ENCODE data around the gene LIMS1. TPM values are rescaled to one million over a fixed set of nuclear protein-coding genes. Genes with fewer than 3 reads are reported as not detected.
A peak's percentile ranks its signal among the peaks of the same experiment; 100 is the strongest.
"Not testable (repeated sequence)": the region's sequence is repeated elsewhere in the genome, so short reads cannot be mapped to it uniquely, and the experiment has no call there.

Gene LIMS1
- polyA plus RNA-seq, 6 donors from 2014 or later: 24.9 to 47.8 (median 33.2) TPM

DNA sequence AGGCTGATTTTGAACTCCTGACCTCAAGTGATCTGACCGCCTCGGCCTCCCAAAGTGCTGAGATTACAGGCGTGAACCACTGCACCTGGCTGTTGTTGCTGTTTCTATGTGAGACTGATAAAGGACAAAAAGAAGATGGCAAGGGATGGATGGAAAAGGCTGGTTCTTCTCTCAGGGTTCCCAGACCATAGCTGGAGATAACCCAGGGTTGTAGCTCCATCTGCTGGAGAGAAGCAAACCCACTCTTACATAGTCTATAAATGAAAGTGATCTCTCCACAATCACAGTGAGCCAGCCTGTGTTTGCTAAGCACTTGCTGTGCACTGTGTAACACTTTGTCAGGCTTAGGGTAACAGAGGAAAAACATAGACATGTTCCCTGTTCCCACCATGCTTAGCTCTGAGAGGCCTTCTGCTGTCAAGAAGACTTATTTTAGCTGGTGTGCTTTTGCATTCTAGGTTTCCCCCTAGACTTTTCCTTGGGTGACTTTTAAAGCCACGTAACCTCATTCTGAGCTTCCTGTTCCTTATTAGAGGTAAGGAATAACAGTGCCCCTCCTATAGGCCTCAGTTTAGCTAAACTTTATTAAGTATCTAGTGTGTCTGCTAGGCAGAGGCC, 49.7 kb downstream of the LIMS1 start:
- H3K27ac Mint-ChIP-seq: peak overlapping the region in 2 of 6 donors; percentile 61 to 78
- H3K27me3 Mint-ChIP-seq: no peaks in the 10 kb centered on the region
- DNase-seq: peak; percentile 43
- H3K9me3 Mint-ChIP-seq: no peaks in the 10 kb centered on the region
- H3K4me3 Mint-ChIP-seq: no peak overlapping the region
- H3K36me3 Mint-ChIP-seq: no peaks in the 10 kb centered on the region
- H3K4me1 Mint-ChIP-seq: peaks cover 33 to 41% (median 39%) of the 10 kb centered on the region in 3 donors
- ATAC-seq (ENCODE audit: low read depth in 2 of 2): peak; percentile 64 to 86

GRCh38 chr2:108585436-108585835, 51.2 kb downstream of the LIMS1 start:
- H3K36me3 Mint-ChIP-seq: no peaks in the 10 kb centered on the region
- H3K9me3 Mint-ChIP-seq: no peaks in the 10 kb centered on the region
- no peaks in the 10 kb centered on the region for H3K27me3 Mint-ChIP-seq
- DNase-seq (no peak), ATAC-seq (ENCODE audit: low read depth in 2 of 2) (no peak)
- H3K27ac Mint-ChIP-seq: peak overlapping the region in 3 of 6 donors; percentile 24 to 66 (median 61)
- no peak overlapping the region for H3K4me3 Mint-ChIP-seq
- H3K4me1 Mint-ChIP-seq: peaks cover 37 to 41% (median 40%) of the 10 kb centered on the region in 3 donors

DNA sequence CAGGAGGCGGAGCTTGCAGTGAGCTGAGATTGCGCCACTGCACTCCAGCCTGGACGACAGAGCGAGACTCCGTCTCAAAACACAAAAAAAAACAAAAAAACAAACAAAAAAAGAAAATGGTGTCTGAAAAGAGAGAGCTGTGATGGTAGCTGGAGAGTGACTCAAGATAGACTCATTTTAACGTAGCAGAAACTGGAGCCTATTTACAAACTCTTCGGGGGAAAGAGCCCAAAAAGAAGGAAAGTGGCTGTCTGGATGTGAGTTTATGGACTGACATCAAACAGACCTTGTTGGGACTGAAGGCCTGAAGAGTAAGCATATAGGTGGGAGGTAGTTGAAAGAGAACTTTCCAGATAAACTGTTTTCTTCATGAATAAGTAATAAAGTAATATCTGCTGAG, 51.8 kb downstream of the LIMS1 start:
- peak overlapping the region in 3 of 6 donors; percentile 4 to 66 (median 58) for H3K27ac Mint-ChIP-seq
- H3K4me3 Mint-ChIP-seq: no peak overlapping the region
- H3K27me3 Mint-ChIP-seq: no peaks in the 10 kb centered on the region
- H3K36me3 Mint-ChIP-seq: no peaks in the 10 kb centered on the region
- peaks cover 36 to 40% (median 40%) of the 10 kb centered on the region in 3 donors for H3K4me1 Mint-ChIP-seq
- no peaks in the 10 kb centered on the region for H3K9me3 Mint-ChIP-seq
- ATAC-seq (ENCODE audit: low read depth in 2 of 2) (no peak), DNase-seq (no peak)

GRCh38 chr2:108586631-108587030, 52.4 kb downstream of the LIMS1 start:
- H3K9me3 Mint-ChIP-seq: no peaks in the 10 kb centered on the region
- DNase-seq (no peak), ATAC-seq (ENCODE audit: low read depth in 2 of 2) (no peak)
- peak overlapping the region in 1 of 8 donors; percentile 53 for H3K4me3 Mint-ChIP-seq
- H3K27me3 Mint-ChIP-seq: no peaks in the 10 kb centered on the region
- H3K36me3 Mint-ChIP-seq: no peaks in the 10 kb centered on the region
- H3K27ac Mint-ChIP-seq: peak overlapping the region in 1 of 6 donors; percentile 76
- peaks cover 37 to 45% (median 41%) of the 10 kb centered on the region in 3 donors for H3K4me1 Mint-ChIP-seq

GRCh38 chr2:108587621-108588020, 53.4 kb downstream of the LIMS1 start:
- Mint-ChIP-seq H3K4me1 (peaks cover 37 to 45% (median 41%) of the 10 kb centered on the region in 3 donors), H3K9me3 (no peaks in the 10 kb centered on the region), H3K36me3 (no peaks in the 10 kb centered on the region), H3K4me3 (peak overlapping the region in 4 of 8 donors; percentile 72 to 82 (median 78)), H3K27me3 (no peaks in the 10 kb centered on the region), H3K27ac (peak overlapping the region in 4 of 6 donors; percentile 76 to 94 (median 90))
- ATAC-seq (ENCODE audit: low read depth in 2 of 2): no peak
- DNase-seq: no peak

GRCh38 chr2:108588070-108588668, 53.9 kb downstream of the LIMS1 start:
- Mint-ChIP-seq H3K27ac (peak overlapping the region; percentile 50 to 98 (median 92)), H3K4me3 (peak overlapping the region; percentile 36 to 90 (median 83)), H3K9me3 (no peaks in the 10 kb centered on the region), H3K4me1 (peaks cover 37 to 45% (median 41%) of the 10 kb centered on the region in 3 donors), H3K27me3 (no peaks in the 10 kb centered on the region), H3K36me3 (no peaks in the 10 kb centered on the region)
- ATAC-seq (ENCODE audit: low read depth in 2 of 2) (peak; percentile 59 to 60), DNase-seq (peak; percentile 32)

- no peaks in the 10 kb centered on the region for H3K27me3 Mint-ChIP-seq
- H3K9me3 Mint-ChIP-seq: no peaks in the 10 kb centered on the region
- ATAC-seq (ENCODE audit: low read depth in 2 of 2) (no peak), DNase-seq (no peak)
- H3K36me3 Mint-ChIP-seq: no peaks in the 10 kb centered on the region
- peak overlapping the region in 4 of 6 donors; percentile 27 to 87 (median 84) for H3K27ac Mint-ChIP-seq
- H3K4me1 Mint-ChIP-seq: peaks cover 39 to 46% (median 46%) of the 10 kb centered on the region in 3 donors
- peak overlapping the region in 4 of 8 donors; percentile 2 to 66 (median 22) for H3K4me3 Mint-ChIP-seq
Observed at GRCh38 chr2:108589372-108589771, 55.1 kb downstream of the LIMS1 start.

GRCh38 chr2:108589781-108590180, 55.5 kb downstream of the LIMS1 start:
- Mint-ChIP-seq H3K4me3 (peak overlapping the region in 3 of 8 donors; percentile 14 to 66 (median 30)), H3K27me3 (no peaks in the 10 kb centered on the region), H3K36me3 (no peaks in the 10 kb centered on the region), H3K27ac (peak overlapping the region in 3 of 6 donors; percentile 27 to 85 (median 83)), H3K4me1 (peaks cover 43 to 47% (median 47%) of the 10 kb centered on the region in 3 donors), H3K9me3 (no peaks in the 10 kb centered on the region)
- no peak for ATAC-seq (ENCODE audit: low read depth in 2 of 2)
- no peak for DNase-seq

GRCh38 chr2:108591163-108591562, 56.9 kb downstream of the LIMS1 start:
- Mint-ChIP-seq H3K27ac (peak overlapping the region in 5 of 6 donors; percentile 39 to 83 (median 55)), H3K36me3 (no peaks in the 10 kb centered on the region), H3K9me3 (no peaks in the 10 kb centered on the region), H3K4me3 (peak overlapping the region in 2 of 8 donors; percentile 2 to 61), H3K4me1 (peaks cover 51 to 61% (median 57%) of the 10 kb centered on the region in 3 donors), H3K27me3 (no peaks in the 10 kb centered on the region)
- ATAC-seq (ENCODE audit: low read depth in 2 of 2) (peak; percentile 65 to 72), DNase-seq (peak; percentile 33)

DNA sequence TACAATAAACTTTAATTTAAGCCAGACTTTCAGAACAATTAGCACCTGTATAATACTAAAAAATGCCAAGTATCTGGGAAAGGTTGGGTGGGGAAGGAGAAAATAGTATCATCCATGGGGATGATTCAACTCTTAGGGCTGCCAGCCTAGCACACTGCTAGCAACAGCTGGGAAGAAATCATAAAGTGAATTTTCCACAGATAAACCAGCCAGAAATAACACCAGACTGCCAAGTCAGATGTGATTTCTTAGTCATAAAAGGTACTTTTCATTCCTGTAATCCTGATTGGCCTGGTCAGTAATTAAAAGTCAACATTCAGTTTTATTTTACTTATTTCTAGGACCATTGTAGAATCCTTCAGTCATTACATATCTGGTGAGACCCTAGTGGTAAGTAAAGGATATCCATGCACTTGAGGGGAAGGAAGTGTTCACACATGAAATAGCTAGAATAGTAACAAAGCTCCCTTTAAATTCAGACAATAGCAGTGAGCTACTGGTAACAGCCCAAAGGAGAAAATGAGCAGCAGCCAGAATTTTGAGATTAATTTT, 59.4 kb downstream of the LIMS1 start:
- H3K4me3 Mint-ChIP-seq: peak overlapping the region in 1 of 8 donors; percentile 36
- H3K27me3 Mint-ChIP-seq: no peaks in the 10 kb centered on the region
- no peak for ATAC-seq (ENCODE audit: low read depth in 2 of 2)
- H3K36me3 Mint-ChIP-seq: no peaks in the 10 kb centered on the region
- H3K4me1 Mint-ChIP-seq: peaks cover 37 to 60% (median 58%) of the 10 kb centered on the region in 3 donors
- H3K27ac Mint-ChIP-seq: peak overlapping the region in 3 of 6 donors; percentile 17 to 82 (median 38)
- no peak for DNase-seq
- H3K9me3 Mint-ChIP-seq: no peaks in the 10 kb centered on the region

DNA sequence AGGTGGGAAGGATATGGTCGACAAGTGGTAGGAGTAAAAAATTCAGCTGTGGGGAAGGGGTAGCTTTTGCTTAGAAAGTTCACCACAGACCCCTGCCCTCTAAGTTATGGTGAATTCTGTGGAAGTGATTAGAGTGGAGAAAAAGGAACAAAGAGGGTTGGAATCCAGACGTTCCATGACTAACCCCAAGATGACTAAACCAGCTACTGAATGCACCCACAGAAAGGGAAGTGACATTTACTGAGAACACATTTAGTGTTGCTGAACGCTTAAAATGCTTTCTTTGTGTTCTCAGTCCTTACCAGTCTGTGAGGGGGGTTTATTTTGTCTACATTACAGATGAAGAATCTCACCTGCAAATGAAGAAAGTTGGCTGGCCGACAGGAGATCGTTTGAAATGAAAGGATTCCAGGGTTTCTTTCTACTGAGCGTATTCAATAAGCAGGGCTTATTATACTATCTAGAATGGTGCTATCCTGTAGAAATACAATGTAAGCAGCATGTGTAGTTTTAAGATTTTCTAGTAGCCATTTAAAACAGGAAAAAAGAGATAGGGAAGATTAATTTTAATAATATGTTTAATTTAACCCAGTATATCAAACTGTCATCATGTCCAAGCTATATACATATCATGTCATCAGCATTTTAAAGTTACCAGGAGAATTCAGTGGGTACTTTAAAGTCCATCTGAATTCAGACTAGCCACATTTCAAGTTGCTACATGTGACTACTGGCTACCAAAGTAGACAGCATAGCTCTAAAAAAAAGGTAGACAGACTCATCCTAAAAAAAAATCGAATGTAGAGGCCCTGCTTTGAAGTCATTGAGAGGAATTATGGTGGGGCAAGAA, 60.1 kb downstream of the LIMS1 start:
- ATAC-seq (ENCODE audit: low read depth in 2 of 2) (peak; percentile 55 to 65), DNase-seq (no peak)
- peaks cover 38 to 57% (median 55%) of the 10 kb centered on the region in 3 donors for H3K4me1 Mint-ChIP-seq
- no peaks in the 10 kb centered on the region for H3K9me3 Mint-ChIP-seq
- peak overlapping the region; percentile 6 to 83 (median 36) for H3K27ac Mint-ChIP-seq
- peak overlapping the region in 3 of 8 donors; percentile 29 to 40 (median 39) for H3K4me3 Mint-ChIP-seq
- no peaks in the 10 kb centered on the region for H3K27me3 Mint-ChIP-seq
- H3K36me3 Mint-ChIP-seq: no peaks in the 10 kb centered on the region

GRCh38 chr2:108594982-108595464, 60.8 kb downstream of the LIMS1 start:
- no peak for DNase-seq
- H3K27ac Mint-ChIP-seq: peak overlapping the region in 4 of 6 donors; percentile 27 to 83 (median 48)
- no peaks in the 10 kb centered on the region for H3K27me3 Mint-ChIP-seq
- peak overlapping the region in 2 of 8 donors; percentile 23 to 29 for H3K4me3 Mint-ChIP-seq
- ATAC-seq (ENCODE audit: low read depth in 2 of 2): no peak
- H3K36me3 Mint-ChIP-seq: no peaks in the 10 kb centered on the region
- peaks cover 31 to 51% (median 48%) of the 10 kb centered on the region in 3 donors for H3K4me1 Mint-ChIP-seq
- no peaks in the 10 kb centered on the region for H3K9me3 Mint-ChIP-seq

- H3K36me3 Mint-ChIP-seq; ATAC-seq (ENCODE audit: low read depth in 2 of 2); H3K9me3 Mint-ChIP-seq; DNase-seq; H3K27me3 Mint-ChIP-seq: not testable (repeated sequence)
- Mint-ChIP-seq H3K4me1 (peaks cover 27 to 45% (median 43%) of the 10 kb centered on the region in 3 donors), H3K4me3 (peak overlapping the region in 3 of 8 donors; percentile 29 to 80 (median 48)), H3K27ac (peak overlapping the region in 1 of 6 donors; percentile 27)
Observed at GRCh38 chr2:108595771-108596170, 61.5 kb downstream of the LIMS1 start.
